ENCODE results near the gene ABCA6. TPM values are rescaled to one million over a fixed set of nuclear protein-coding genes. Genes with fewer than 3 reads are reported as not detected.

Gene ABCA6
- total and polyA plus RNA-seq, 9 of the 15 experiments (the other 6 are each of a cell fraction or from before 2014, with no cell fraction given), result 0.06 to 0.73 (median 0.15) TPM

DNA sequence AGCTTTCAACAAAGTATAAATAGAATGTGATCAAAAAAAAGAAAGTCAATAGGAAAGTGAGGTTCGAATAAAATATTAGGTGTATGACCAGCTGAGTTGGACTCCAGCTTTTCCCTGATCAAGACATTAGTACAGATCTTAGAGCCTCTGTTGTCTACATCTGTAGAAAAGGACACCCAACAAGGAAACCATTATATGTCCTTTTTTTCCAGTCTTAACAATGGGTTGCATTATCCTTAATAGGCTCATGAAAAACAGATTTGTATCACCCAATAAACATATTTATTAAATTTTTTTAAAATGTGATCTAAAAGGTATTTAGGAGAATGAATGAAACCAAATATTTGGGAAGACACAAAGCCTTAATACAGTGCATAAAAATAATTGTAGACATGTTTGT, 18.1 kb downstream of the ABCA6 start:
- H3K4me1 ChIP-seq (replicated peaks in 1 of 2; ENCODE audit: control insufficient read depth in 2 of 2, insufficient read depth in 2 of 2, low read length in 2 of 2), result no peaks in the 10 kb centered on the region
- H2AFZ ChIP-seq (ENCODE audit: low read depth, low read length), result 0 out of 2 replicates have a peak overlapping the region, but pooled peaks have one; percentile 23
- H3K4me3 ChIP-seq, result no peak overlapping the region
- H3K27ac ChIP-seq (ENCODE audit: extremely low read depth, low read depth, low read length), result no peak overlapping the region
- BruUV-seq (replicated peaks), result no TSS peak
- ATAC-seq, result no peak
- H3K36me3 ChIP-seq (ENCODE audit: control insufficient read depth, insufficient read depth, low read length), result no peaks in the 10 kb centered on the region
- ChIA-PET CTCF (ENCODE audit: low intra/inter-chr PET ratio) (no interaction called here), POLR2A (no interaction called here)
- FAIRE-seq, result no peak
- H3K79me2 ChIP-seq (ENCODE audit: control insufficient read depth, insufficient read depth, low read length), result no peaks in the 10 kb centered on the region
- H3K9me1 ChIP-seq (ENCODE audit: control insufficient read depth, insufficient read depth, low read length), result no peaks in the 10 kb centered on the region
- H4K20me1 ChIP-seq (replicated peaks; ENCODE audit: control insufficient read depth, insufficient read depth, low read length), result no peaks in the 10 kb centered on the region
- DNase-seq (ENCODE audit: extremely low read depth in 1 of 4, low spot score in 3 of 4), result no peak
- in situ Hi-C loops (cut with MboI) (no loop called here), intact Hi-C loops (cut with micrococcal nuclease) (no loop called here)
- H3K9me3 ChIP-seq (replicated peaks; ENCODE audit: control insufficient read depth, insufficient read depth, low read depth, low read length), result no peaks in the 10 kb centered on the region
- H3K4me2 ChIP-seq (ENCODE audit: insufficient read depth, low read length), result no peak overlapping the region
- TF ChIP-seq TFAM (CRISPR knock-in tag; conservative IDR thresholded peaks at IDR 0.05) (no peak), ZFP1 (CRISPR knock-in tag; IDR thresholded peaks at IDR 0.05) (no peak), NCOA2 (IDR thresholded peaks at IDR 0.05; ENCODE audit: partially characterized antibody in 2 of 2) (no peak), RCOR1 (IDR thresholded peaks at IDR 0.05; ENCODE audit: borderline replicate concordance in 1 of 2, low read depth in 2 of 2, low read length in 2 of 2) (no peak), KAT8 (IDR thresholded peaks at IDR 0.05; ENCODE audit: low read depth) (no peak), CCNT2 (IDR thresholded peaks at IDR 0.05; ENCODE audit: borderline replicate concordance, extremely low read depth, insufficient read length, low read depth, low read length) (no peak), ZNF384 (IDR thresholded peaks at IDR 0.05; ENCODE audit: low read depth, low read length) (no peak), TAF9B (IDR thresholded peaks at IDR 0.05; ENCODE audit: partially characterized antibody) (no peak), NEUROD1 (IDR thresholded peaks at IDR 0.05; ENCODE audit: borderline replicate concordance, low read depth, low read length, partially characterized antibody) (no peak)
- TF ChIP-seq, protein P1, sequence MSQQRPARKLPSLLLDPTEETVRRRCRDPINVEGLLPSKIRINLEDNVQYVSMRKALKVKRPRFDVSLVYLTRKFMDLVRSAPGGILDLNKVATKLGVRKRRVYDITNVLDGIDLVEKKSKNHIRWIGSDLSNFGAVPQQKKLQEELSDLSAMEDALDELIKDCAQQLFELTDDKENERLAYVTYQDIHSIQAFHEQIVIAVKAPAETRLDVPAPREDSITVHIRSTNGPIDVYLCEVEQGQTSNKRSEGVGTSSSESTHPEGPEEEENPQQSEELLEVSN (IDR thresholded peaks at IDR 0.05; ENCODE audit: borderline replicate concordance in 1 of 2, extremely low read depth in 1 of 2, insufficient read depth in 1 of 2, insufficient read length in 1 of 2, low read depth in 1 of 2, low read length in 1 of 2, poor library complexity in 1 of 2, severe bottlenecking in 1 of 2), result no peak
- TF ChIP-seq, protein P2, sequence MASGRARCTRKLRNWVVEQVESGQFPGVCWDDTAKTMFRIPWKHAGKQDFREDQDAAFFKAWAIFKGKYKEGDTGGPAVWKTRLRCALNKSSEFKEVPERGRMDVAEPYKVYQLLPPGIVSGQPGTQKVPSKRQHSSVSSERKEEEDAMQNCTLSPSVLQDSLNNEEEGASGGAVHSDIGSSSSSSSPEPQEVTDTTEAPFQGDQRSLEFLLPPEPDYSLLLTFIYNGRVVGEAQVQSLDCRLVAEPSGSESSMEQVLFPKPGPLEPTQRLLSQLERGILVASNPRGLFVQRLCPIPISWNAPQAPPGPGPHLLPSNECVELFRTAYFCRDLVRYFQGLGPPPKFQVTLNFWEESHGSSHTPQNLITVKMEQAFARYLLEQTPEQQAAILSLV (tag; IDR thresholded peaks at IDR 0.05), result no peak
- TF ChIP-seq, protein P3, sequence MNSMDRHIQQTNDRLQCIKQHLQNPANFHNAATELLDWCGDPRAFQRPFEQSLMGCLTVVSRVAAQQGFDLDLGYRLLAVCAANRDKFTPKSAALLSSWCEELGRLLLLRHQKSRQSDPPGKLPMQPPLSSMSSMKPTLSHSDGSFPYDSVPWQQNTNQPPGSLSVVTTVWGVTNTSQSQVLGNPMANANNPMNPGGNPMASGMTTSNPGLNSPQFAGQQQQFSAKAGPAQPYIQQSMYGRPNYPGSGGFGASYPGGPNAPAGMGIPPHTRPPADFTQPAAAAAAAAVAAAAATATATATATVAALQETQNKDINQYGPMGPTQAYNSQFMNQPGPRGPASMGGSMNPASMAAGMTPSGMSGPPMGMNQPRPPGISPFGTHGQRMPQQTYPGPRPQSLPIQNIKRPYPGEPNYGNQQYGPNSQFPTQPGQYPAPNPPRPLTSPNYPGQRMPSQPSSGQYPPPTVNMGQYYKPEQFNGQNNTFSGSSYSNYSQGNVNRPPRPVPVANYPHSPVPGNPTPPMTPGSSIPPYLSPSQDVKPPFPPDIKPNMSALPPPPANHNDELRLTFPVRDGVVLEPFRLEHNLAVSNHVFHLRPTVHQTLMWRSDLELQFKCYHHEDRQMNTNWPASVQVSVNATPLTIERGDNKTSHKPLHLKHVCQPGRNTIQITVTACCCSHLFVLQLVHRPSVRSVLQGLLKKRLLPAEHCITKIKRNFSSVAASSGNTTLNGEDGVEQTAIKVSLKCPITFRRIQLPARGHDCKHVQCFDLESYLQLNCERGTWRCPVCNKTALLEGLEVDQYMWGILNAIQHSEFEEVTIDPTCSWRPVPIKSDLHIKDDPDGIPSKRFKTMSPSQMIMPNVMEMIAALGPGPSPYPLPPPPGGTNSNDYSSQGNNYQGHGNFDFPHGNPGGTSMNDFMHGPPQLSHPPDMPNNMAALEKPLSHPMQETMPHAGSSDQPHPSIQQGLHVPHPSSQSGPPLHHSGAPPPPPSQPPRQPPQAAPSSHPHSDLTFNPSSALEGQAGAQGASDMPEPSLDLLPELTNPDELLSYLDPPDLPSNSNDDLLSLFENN (IDR thresholded peaks at IDR 0.05; ENCODE audit: low read depth in 2 of 2, low read length in 2 of 2), result no peak
- TF ChIP-seq, protein P4, sequence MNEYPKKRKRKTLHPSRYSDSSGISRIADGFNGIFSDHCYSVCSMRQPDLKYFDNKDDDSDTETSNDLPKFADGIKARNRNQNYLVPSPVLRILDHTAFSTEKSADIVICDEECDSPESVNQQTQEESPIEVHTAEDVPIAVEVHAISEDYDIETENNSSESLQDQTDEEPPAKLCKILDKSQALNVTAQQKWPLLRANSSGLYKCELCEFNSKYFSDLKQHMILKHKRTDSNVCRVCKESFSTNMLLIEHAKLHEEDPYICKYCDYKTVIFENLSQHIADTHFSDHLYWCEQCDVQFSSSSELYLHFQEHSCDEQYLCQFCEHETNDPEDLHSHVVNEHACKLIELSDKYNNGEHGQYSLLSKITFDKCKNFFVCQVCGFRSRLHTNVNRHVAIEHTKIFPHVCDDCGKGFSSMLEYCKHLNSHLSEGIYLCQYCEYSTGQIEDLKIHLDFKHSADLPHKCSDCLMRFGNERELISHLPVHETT (CRISPR knock-in tag; conservative IDR thresholded peaks at IDR 0.05 in 1 of 2, IDR thresholded peaks at IDR 0.05 in 1 of 2), result no peak
- H3K27me3 ChIP-seq (ENCODE audit: control insufficient read depth in 2 of 2, insufficient read depth in 2 of 2, low read length in 2 of 2), result no peaks in the 10 kb centered on the region
- H3K9ac ChIP-seq (ENCODE audit: insufficient read depth in 1 of 2, low read depth in 2 of 2, low read length in 2 of 2), result no peak overlapping the region
- WGBS (ENCODE audit: insufficient coverage, low coverage, missing lambda C conversion rate), result 36% methylated on average over 1 of the region's 1 CpG

All from K562 (cell line).